OCI-LY1 (cell line): ENCODE data around the gene SERGEF.

Experiments used
- H2AFZ ChIP-seq: fragments of 200-600 bp; sonication (generic), shearing (Covaris generic); 2 replicates; pipeline ENCODE4 v1.6.0; 2014; ENCODE audit warnings: antibody characterized with exemption, mild to moderate bottlenecking, low read length
- H3F3A ChIP-seq: fragments of 200-600 bp; sonication (generic), shearing (Covaris generic); 2 replicates; pipeline ENCODE4 v1.6.0; 2014; ENCODE audit warnings: mild to moderate bottlenecking, antibody characterized with exemption, low read length, moderate library complexity; ENCODE audit not compliant: insufficient read depth
- H3K27ac ChIP-seq: fragments of 200-600 bp; sonication (generic); 2 replicates; pipeline ENCODE4 v1.5.1; 2014; ENCODE audit warnings: low read length, mixed run types, mild to moderate bottlenecking, low read depth; ENCODE audit not compliant: poor library complexity, severe bottlenecking
- H3K27me3 ChIP-seq: fragments of 200-600 bp; sonication (generic); 2 replicates; pipeline ENCODE4 v1.6.0; 2014; ENCODE audit warnings: antibody characterized with exemption, mild to moderate bottlenecking, low read length, moderate library complexity; ENCODE audit not compliant: insufficient read depth
- H3K36me3 ChIP-seq: fragments of 200-600 bp; sonication (generic); 2 replicates; pipeline ENCODE4 v1.6.1; 2014; ENCODE audit warnings: mild to moderate bottlenecking, antibody characterized with exemption, low read length, moderate library complexity, mixed read lengths; ENCODE audit not compliant: insufficient read depth
- H3K4me1 ChIP-seq: fragments of 200-600 bp; sonication (generic); 2 replicates; pipeline ENCODE4 v1.5.1; 2014; ENCODE audit warnings: mild to moderate bottlenecking, low read length, moderate library complexity; ENCODE audit not compliant: insufficient read depth, severe bottlenecking
- H3K4me2 ChIP-seq: fragments of 200-600 bp; sonication (generic), shearing (Covaris generic); 2 replicates; pipeline ENCODE4 v1.6.1; 2014; ENCODE audit warnings: low read length
- H3K4me3 ChIP-seq: fragments of 200-600 bp; sonication (generic); 2 replicates; pipeline ENCODE4 v1.5.1; 2014; ENCODE audit warnings: low read length, low read depth, mild to moderate bottlenecking, mixed read lengths; ENCODE audit not compliant: poor library complexity, severe bottlenecking
- H3K79me2 ChIP-seq: fragments of 200-600 bp; shearing (Covaris generic); 2 replicates; pipeline ENCODE4 v1.6.1; 2016; ENCODE audit warnings: mixed run types, low read length, mixed read lengths; ENCODE audit not compliant: insufficient read depth
- H3K9ac ChIP-seq: fragments of 200-600 bp; sonication (generic), shearing (Covaris generic); 2 replicates; pipeline ENCODE4 v1.6.1; 2014; ENCODE audit warnings: mild to moderate bottlenecking, low read length, mixed read lengths
- H3K9me2 ChIP-seq: fragments of 200-600 bp; sonication (generic), shearing (Covaris generic); 2 replicates; pipeline ENCODE4 v1.6.1; 2014; ENCODE audit warnings: low read depth, mild to moderate bottlenecking, low read length, mixed read lengths
- H3K9me3 ChIP-seq: fragments of 200-600 bp; shearing (Covaris generic); 2 replicates; pipeline ENCODE4 v1.6.1; 2014; ENCODE audit warnings: low read length, mixed read lengths
- H4K20me1 ChIP-seq: fragments of 200-600 bp; sonication (generic), shearing (Covaris generic); 2 replicates; pipeline ENCODE4 v1.6.0; 2016; ENCODE audit warnings: mild to moderate bottlenecking, low read length; ENCODE audit not compliant: insufficient read depth
- CTCF ChIP-seq: fragments of 200-600 bp; sonication (generic), shearing (Covaris generic); IDR thresholded peaks from 2 replicates; pipeline ENCODE4 v1.5.1; 2017; ENCODE audit warnings: mild to moderate bottlenecking, antibody characterized with exemption, low read length, moderate library complexity, mixed read lengths
- EZH2 ChIP-seq: fragments of 200-600 bp; sonication (generic), shearing (Covaris generic); IDR thresholded peaks from 2 replicates; pipeline ENCODE4 v1.8.0; 2017; ENCODE audit warnings: borderline replicate concordance, mixed run types, mild to moderate bottlenecking, antibody characterized with exemption, low read length, moderate library complexity, mixed read lengths

Gene SERGEF

GRCh38 chr11:18013790-18014507 lies 1.1 kb upstream of the SERGEF start:
- peak overlapping the region; percentile 56 for H3K27ac ChIP-seq
- no peaks in the 10 kb centered on the region for H3F3A ChIP-seq
- H3K9me2 ChIP-seq, result no peaks in the 10 kb centered on the region
- H4K20me1 ChIP-seq, result no peaks in the 10 kb centered on the region
- no peaks in the 10 kb centered on the region for H3K36me3 ChIP-seq
- peak overlapping the region; percentile 57; the same call in 1 of the 2 replicates for H2AFZ ChIP-seq
- H3K9ac ChIP-seq, result peak overlapping the region; percentile 77
- H3K79me2 ChIP-seq, result no peaks in the 10 kb centered on the region
- peak overlapping the region; percentile 91 for H3K4me2 ChIP-seq
- H3K4me1 ChIP-seq, result peaks cover 28% of the 10 kb centered on the region
- no peaks in the 10 kb centered on the region for H3K9me3 ChIP-seq
- TF ChIP-seq CTCF, result peak; percentile 19; the same call in 1 of the 2 replicates
- TF ChIP-seq EZH2, result no peak
- H3K4me3 ChIP-seq, result peak overlapping the region; percentile 78
- no peaks in the 10 kb centered on the region for H3K27me3 ChIP-seq

- no peak overlapping the region for H2AFZ ChIP-seq
- H3K4me3 ChIP-seq, result peak overlapping the region; percentile 78
- H3K9me3 ChIP-seq, result no peaks in the 10 kb centered on the region
- no peaks in the 10 kb centered on the region for H3K27me3 ChIP-seq
- peak overlapping the region; percentile 91 for H3K4me2 ChIP-seq
- no peaks in the 10 kb centered on the region for H3K79me2 ChIP-seq
- H3K9me2 ChIP-seq, result no peaks in the 10 kb centered on the region
- TF ChIP-seq EZH2, result no peak
- no peak for TF ChIP-seq CTCF
- H3K9ac ChIP-seq, result peak overlapping the region; percentile 77
- H3F3A ChIP-seq, result no peaks in the 10 kb centered on the region
- H3K27ac ChIP-seq, result peak overlapping the region; percentile 45
- H4K20me1 ChIP-seq, result no peaks in the 10 kb centered on the region
- H3K36me3 ChIP-seq, result peaks cover 5% of the 10 kb centered on the region; the same call in 1 of the 2 replicates
- peaks cover 28% of the 10 kb centered on the region for H3K4me1 ChIP-seq
Measured at GRCh38 chr11:18012122-18012905, 533 bp downstream of the SERGEF start.

- Histone ChIP-seq H3K4me2 (peak overlapping the region; percentile 91), H3K27ac (peak overlapping the region; percentile 45), H2AFZ (no peak overlapping the region), H4K20me1 (no peaks in the 10 kb centered on the region), H3K9me3 (no peaks in the 10 kb centered on the region), H3K4me1 (peaks cover 28% of the 10 kb centered on the region), H3K79me2 (no peaks in the 10 kb centered on the region), H3K27me3 (no peaks in the 10 kb centered on the region), H3K4me3 (peak overlapping the region; percentile 78), H3K9ac (peak overlapping the region; percentile 77; the same call in 1 of the 2 replicates), H3K36me3 (peaks cover 7% of the 10 kb centered on the region; the same call in 1 of the 2 replicates), H3F3A (no peaks in the 10 kb centered on the region), H3K9me2 (no peaks in the 10 kb centered on the region)
- TF ChIP-seq EZH2 (no peak), CTCF (no peak)
Measured at GRCh38 chr11:18011633-18012032, 1.2 kb downstream of the SERGEF start.
